Calu3 (cell line): ENCODE measurements around the gene TMEM270. TPM values are rescaled to one million over a fixed set of nuclear protein-coding genes. Genes with fewer than 3 reads are reported as not detected.
A peak's percentile ranks its signal among the peaks of the same experiment; 100 is the strongest.

Source experiments
- BruUV-seq: library from RNA; stranded (reverse); fragments of 400-500 nt; replicated peaks from 2 replicates; lab custom pipeline; 2021; lab: Mats Ljungman, UMichigan
- CTCF ChIA-PET: fragments of 300-600 bp; sonication (Branson Sonifier 250); formaldehyde crosslinking; loops from one replicate; lab custom pipeline; 2022; ENCODE audit warnings: antibody characterized with exemption; lab: Charles Lee
- DNase-seq: peaks from one replicate; pipeline ENCODE4 v3.0.0; 2022
- H3K27ac Mint-ChIP-seq: one replicate; pipeline ENCODE4 v1.8.0; 2022; ENCODE audit warnings: mixed read lengths; ENCODE audit not compliant: unreplicated experiment
- H3K27me3 Mint-ChIP-seq: one replicate; pipeline ENCODE4 v1.8.0; 2022; ENCODE audit warnings: mixed read lengths; ENCODE audit not compliant: unreplicated experiment
- H3K36me3 Mint-ChIP-seq: one replicate; pipeline ENCODE4 v1.8.0; 2022; ENCODE audit warnings: mild to moderate bottlenecking, moderate library complexity, mixed read lengths; ENCODE audit not compliant: insufficient read depth, unreplicated experiment
- H3K4me1 Mint-ChIP-seq: one replicate; pipeline ENCODE4 v1.8.0; 2022; ENCODE audit warnings: mild to moderate bottlenecking, low read depth, mixed read lengths; ENCODE audit not compliant: unreplicated experiment
- H3K4me3 Mint-ChIP-seq: one replicate; pipeline ENCODE4 v1.8.0; 2022; ENCODE audit warnings: mild to moderate bottlenecking, low read depth, moderate library complexity, mixed read lengths; ENCODE audit not compliant: unreplicated experiment
- H3K9me3 Mint-ChIP-seq: one replicate; pipeline ENCODE4 v1.8.0; 2022; ENCODE audit warnings: low read depth, mixed read lengths; ENCODE audit not compliant: unreplicated experiment
- CTCF ChIP-seq: fragments of 200-600 bp; IDR thresholded peaks from one replicate; pipeline ENCODE4 v1.8.0; 2022; ENCODE audit warnings: antibody characterized with exemption; ENCODE audit not compliant: unreplicated experiment
- intact Hi-C: fragments of 100-400 bp; cut with micrococcal nuclease; formaldehyde crosslinking; loops from one replicate; pipeline ENCODE4 v1.10.0; 2022; ENCODE audit not compliant: unreplicated experiment
- total RNA-seq: library from RNA; stranded (reverse); gene quantifications from 2 replicates; pipeline ENCODE4 v1.2.3, GENCODE V29; 2022

TMEM270 gene
- total RNA-seq, 1 experiment from 2014 or later, result 0.59 TPM

- Mint-ChIP-seq H3K27ac (no peak overlapping the region), H3K4me1 (no peaks in the 10 kb centered on the region), H3K27me3 (peaks cover 58% of the 10 kb centered on the region), H3K4me3 (no peak overlapping the region), H3K9me3 (no peaks in the 10 kb centered on the region), H3K36me3 (no peaks in the 10 kb centered on the region)
- intact Hi-C loops, result no loop called here
- TF ChIP-seq CTCF, result no peak
- DNase-seq, result no peak
- BruUV-seq, result no TSS peak
- CTCF ChIA-PET, result no interaction called here
These were observed 29.7 kb downstream of the TMEM270 start for GRCh38 chr7:73890555-73891147.

- no peak for TF ChIP-seq CTCF
- H3K9me3 Mint-ChIP-seq, result peaks cover 2% of the 10 kb centered on the region
- no peaks in the 10 kb centered on the region for H3K36me3 Mint-ChIP-seq
- intact Hi-C loops, result no loop called here
- no peak overlapping the region for H3K4me3 Mint-ChIP-seq
- H3K27ac Mint-ChIP-seq, result no peak overlapping the region
- H3K27me3 Mint-ChIP-seq, result peaks cover 51% of the 10 kb centered on the region
- DNase-seq, result peak; percentile 14
- CTCF ChIA-PET, result no interaction called here
- no TSS peak for BruUV-seq
- no peaks in the 10 kb centered on the region for H3K4me1 Mint-ChIP-seq
These were observed 30.4 kb downstream of the TMEM270 start for GRCh38 chr7:73891178-73891885.

- TF ChIP-seq CTCF, result no peak
- peak; percentile 15 for DNase-seq
- H3K9me3 Mint-ChIP-seq, result peaks cover 2% of the 10 kb centered on the region
- H3K27me3 Mint-ChIP-seq, result peaks cover 45% of the 10 kb centered on the region
- H3K36me3 Mint-ChIP-seq, result no peaks in the 10 kb centered on the region
- no peak overlapping the region for H3K27ac Mint-ChIP-seq
- no peak overlapping the region for H3K4me3 Mint-ChIP-seq
- BruUV-seq, result no TSS peak
- CTCF ChIA-PET, result no interaction called here
- no peaks in the 10 kb centered on the region for H3K4me1 Mint-ChIP-seq
- intact Hi-C loops, result no loop called here
These were observed 31.3 kb downstream of the TMEM270 start for GRCh38 chr7:73892003-73892999.

GRCh38 chr7:73893342-73894101 lies 32.6 kb downstream of the TMEM270 start:
- no peak for TF ChIP-seq CTCF
- no peak for DNase-seq
- peaks cover 47% of the 10 kb centered on the region for H3K27me3 Mint-ChIP-seq
- CTCF ChIA-PET, result no interaction called here
- no peaks in the 10 kb centered on the region for H3K4me1 Mint-ChIP-seq
- H3K36me3 Mint-ChIP-seq, result no peaks in the 10 kb centered on the region
- intact Hi-C loops, result no loop called here
- peaks cover 4% of the 10 kb centered on the region for H3K9me3 Mint-ChIP-seq
- no peak overlapping the region for H3K27ac Mint-ChIP-seq
- no peak overlapping the region for H3K4me3 Mint-ChIP-seq
- no TSS peak for BruUV-seq
